HEK293 (cell line): ENCODE results near the gene RTF2.

Source experiments
- CTCF ChIA-PET: fragments of 350-600 bp; formaldehyde crosslinking; extraction: SDS; loops from one replicate; lab custom pipeline; 2021; ENCODE audit warnings: antibody characterized with exemption; lab: Yijun Ruan, JAX
- POLR2A ChIA-PET: fragments of 300-600 bp; formaldehyde crosslinking; extraction: SDS; loops from one replicate; lab custom pipeline; 2020; ENCODE audit warnings: antibody characterized with exemption, inconsistent platforms; lab: Yijun Ruan, JAX
- H3K27ac ChIP-seq: fragments of 200-500 bp; sonication (Bioruptor generic); 2 replicates; pipeline ENCODE4 v1.5.1; 2014; ENCODE audit warnings: low read depth, low read length, control low read depth, inconsistent platforms; ENCODE audit errors: extremely low read depth
- H3K36me3 ChIP-seq, 2 experiments: fragments of 200-500 bp in 1 of 2; sonication (Bioruptor generic) in 1 of 2; 1 replicate in 1 of 2; 2 replicates in 1 of 2; pipeline ENCODE4 v1.5.1; 2014 to 2017; ENCODE audit warnings: inconsistent platforms in 2 of 2, low read length in 2 of 2; ENCODE audit not compliant: control insufficient read depth in 2 of 2, insufficient read depth in 1 of 2
- H3K4me1 ChIP-seq: fragments of 200-500 bp; sonication (Bioruptor generic); 2 replicates; pipeline ENCODE4 v1.5.1; 2014; ENCODE audit warnings: mild to moderate bottlenecking, low read length, inconsistent platforms; ENCODE audit not compliant: control insufficient read depth, insufficient read depth
- H3K4me3 ChIP-seq: 2 replicates; pipeline ENCODE4 v1.5.1; 2011; ENCODE audit warnings: low read depth, mild to moderate bottlenecking, control low read depth, low read length, moderate library complexity
- H3K9me3 ChIP-seq: fragments of 200-500 bp; sonication (Bioruptor generic); 2 replicates; pipeline ENCODE4 v1.5.1; 2014; ENCODE audit warnings: low read depth, low read length, inconsistent platforms; ENCODE audit not compliant: control insufficient read depth, insufficient read depth
- HOXA7 ChIP-seq: sonication (generic); formaldehyde crosslinking; IDR thresholded peaks from 2 replicates; pipeline ENCODE4 v1.8.1; 2022; ENCODE audit warnings: missing genetic modification reagents, borderline replicate concordance
- KLF7 ChIP-seq: fragments of 450-650 bp; formaldehyde crosslinking; IDR thresholded peaks from 2 replicates; pipeline ENCODE4 v1.5.1; 2016; ENCODE audit warnings: missing biosample characterization, missing genetic modification characterization, borderline replicate concordance
- MEIS1 ChIP-seq: sonication (generic); formaldehyde crosslinking; IDR thresholded peaks from 2 replicates; pipeline ENCODE4 v1.8.1; 2022; ENCODE audit warnings: missing genetic modification reagents, mild to moderate bottlenecking, borderline replicate concordance
- PRDM6 ChIP-seq: fragments of 450-650 bp; formaldehyde crosslinking; IDR thresholded peaks from 2 replicates; pipeline ENCODE4 v1.5.1; 2017; ENCODE audit warnings: missing biosample characterization, missing genetic modification characterization
- ZBTB10 ChIP-seq: fragments of 450-650 bp; formaldehyde crosslinking; IDR thresholded peaks from 2 replicates; pipeline ENCODE4 v1.5.1; 2016; ENCODE audit warnings: missing biosample characterization, missing genetic modification characterization
- ZBTB20 ChIP-seq: fragments of 450-650 bp; formaldehyde crosslinking; IDR thresholded peaks from 2 replicates; pipeline ENCODE4 v1.5.1; 2016; ENCODE audit warnings: missing biosample characterization, missing genetic modification characterization
- ZFP37 ChIP-seq: fragments of 450-650 bp; formaldehyde crosslinking; IDR thresholded peaks from 2 replicates; pipeline ENCODE4 v1.5.1; 2016; ENCODE audit warnings: missing biosample characterization, missing genetic modification characterization
- ZNF121 ChIP-seq: fragments of 450-650 bp; formaldehyde crosslinking; IDR thresholded peaks from 2 replicates; pipeline ENCODE4 v1.5.1; 2016; ENCODE audit warnings: missing biosample characterization, missing genetic modification characterization
- ZNF239 ChIP-seq: fragments of 450-650 bp; formaldehyde crosslinking; IDR thresholded peaks from 2 replicates; pipeline ENCODE4 v1.5.1; 2016; ENCODE audit warnings: missing biosample characterization, missing genetic modification characterization
- ZNF324 ChIP-seq: fragments of 450-650 bp; formaldehyde crosslinking; IDR thresholded peaks from 2 replicates; pipeline ENCODE4 v1.5.1; 2016; ENCODE audit warnings: missing biosample characterization, missing genetic modification characterization
- ZNF404 ChIP-seq: fragments of 450-650 bp; formaldehyde crosslinking; IDR thresholded peaks from 2 replicates; pipeline ENCODE4 v1.5.1; 2017; ENCODE audit warnings: missing biosample characterization, missing genetic modification characterization
- ZNF473 ChIP-seq: fragments of 450-650 bp; formaldehyde crosslinking; IDR thresholded peaks from 2 replicates; pipeline ENCODE4 v1.5.1; 2017; ENCODE audit warnings: missing biosample characterization, missing genetic modification characterization
- ZNF510 ChIP-seq: fragments of 450-650 bp; formaldehyde crosslinking; IDR thresholded peaks from 2 replicates; pipeline ENCODE4 v1.5.1; 2018; ENCODE audit warnings: mild to moderate bottlenecking, missing genetic modification characterization, missing biosample characterization; ENCODE audit not compliant: insufficient replicate concordance
- ZNF600 ChIP-seq: fragments of 450-650 bp; formaldehyde crosslinking; IDR thresholded peaks from 2 replicates; pipeline ENCODE4 v1.5.1; 2016; ENCODE audit warnings: missing biosample characterization, missing genetic modification characterization
- ZNF624 ChIP-seq: fragments of 450-650 bp; formaldehyde crosslinking; IDR thresholded peaks from 2 replicates; pipeline ENCODE4 v1.5.1; 2017; ENCODE audit warnings: missing biosample characterization, missing genetic modification characterization
- ZNF692 ChIP-seq: fragments of 450-650 bp; formaldehyde crosslinking; IDR thresholded peaks from 2 replicates; pipeline ENCODE4 v1.5.1; 2016; ENCODE audit warnings: missing biosample characterization, missing genetic modification characterization
- ZNF704 ChIP-seq: fragments of 450-650 bp; formaldehyde crosslinking; IDR thresholded peaks from 2 replicates; pipeline ENCODE4 v1.5.1; 2016; ENCODE audit warnings: missing biosample characterization, missing genetic modification characterization
- ZNF777 ChIP-seq: fragments of 450-650 bp; formaldehyde crosslinking; IDR thresholded peaks from 2 replicates; pipeline ENCODE4 v1.5.1; 2017; ENCODE audit warnings: missing biosample characterization, missing genetic modification characterization, borderline replicate concordance
- ZNF830 ChIP-seq: fragments of 450-650 bp; IDR thresholded peaks from 2 replicates; pipeline ENCODE4 v1.5.0; 2018; ENCODE audit warnings: missing biosample characterization, missing genetic modification characterization, low read depth, mild to moderate bottlenecking, moderate library complexity

The RTF2 gene

GRCh38 chr20:56423886-56424285 is 44.5 kb upstream of the RTF2 start:
- CTCF ChIA-PET: interaction anchor here (1.2 kb wide), 1 partner anchor 12 kb away, joined by 7 read pairs; the partner anchor contains the start of gene CASS4
- H3K9me3 ChIP-seq: no peaks in the 10 kb centered on the region
- TF ChIP-seq PRDM6: no peak
- TF ChIP-seq ZNF473 (tag by site-specific recombination): no peak
- TF ChIP-seq ZNF830 (tag by site-specific recombination): no peak
- TF ChIP-seq ZNF692 (tag by site-specific recombination): no peak
- no peak for TF ChIP-seq MEIS1 (CRISPR knock-in tag)
- no peak for TF ChIP-seq ZNF239
- TF ChIP-seq ZNF324 (tag by site-specific recombination): no peak
- no peak overlapping the region for H3K27ac ChIP-seq
- H3K36me3 ChIP-seq: no peaks in the 10 kb centered on the region
- no peaks in the 10 kb centered on the region for H3K4me1 ChIP-seq
- POLR2A ChIA-PET: no interaction called here
- H3K4me3 ChIP-seq: no peak overlapping the region

- Histone ChIP-seq H3K27ac (no peak overlapping the region), H3K36me3 (no peaks in the 10 kb centered on the region), H3K4me1 (no peaks in the 10 kb centered on the region), H3K4me3 (no peak overlapping the region), H3K9me3 (no peaks in the 10 kb centered on the region)
- TF ChIP-seq ZNF510 (tag by site-specific recombination) (no peak), HOXA7 (no peak), KLF7 (tag by site-specific recombination) (no peak), ZNF239 (no peak), ZNF704 (tag by site-specific recombination) (no peak), ZNF777 (no peak), ZFP37 (no peak), ZNF600 (tag by site-specific recombination) (no peak), ZBTB20 (tag by site-specific recombination) (no peak), ZNF121 (tag by site-specific recombination) (no peak), ZNF404 (tag by site-specific recombination) (no peak), ZNF624 (no peak), ZBTB10 (tag by site-specific recombination) (no peak)
- ChIA-PET POLR2A (no interaction called here), CTCF (interaction anchor here (1.1 to 1.2 kb wide), 2 partner anchors 13 to 23 kb away, joined by 3 to 7 read pairs; partner anchors contain the start of gene CASS4)
These were observed 43.5 kb upstream of the RTF2 start for GRCh38 chr20:56424931-56425330.
